ENCODE measurements around the gene TMEM244.

DNA sequence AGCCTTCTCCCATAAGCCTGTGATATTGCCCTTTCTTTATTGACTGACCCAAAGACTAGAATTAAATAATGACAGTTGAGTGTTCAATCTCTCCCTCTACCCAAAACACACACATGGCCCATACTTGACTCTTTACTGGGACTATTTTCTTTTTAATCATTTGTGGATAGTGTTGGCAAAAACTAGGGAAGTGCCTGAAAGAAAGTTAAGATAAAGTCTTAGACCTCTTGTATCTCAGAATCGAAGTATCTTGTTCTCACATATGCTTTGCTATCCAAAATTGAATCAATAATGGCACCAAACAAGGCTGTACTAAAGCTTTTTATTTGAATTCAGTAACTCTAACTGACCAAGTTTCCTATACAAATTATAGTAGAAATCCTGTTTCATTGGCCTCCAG lies 19.0 kb downstream of the TMEM244 start:
- TF ChIP-seq, protein P1, sequence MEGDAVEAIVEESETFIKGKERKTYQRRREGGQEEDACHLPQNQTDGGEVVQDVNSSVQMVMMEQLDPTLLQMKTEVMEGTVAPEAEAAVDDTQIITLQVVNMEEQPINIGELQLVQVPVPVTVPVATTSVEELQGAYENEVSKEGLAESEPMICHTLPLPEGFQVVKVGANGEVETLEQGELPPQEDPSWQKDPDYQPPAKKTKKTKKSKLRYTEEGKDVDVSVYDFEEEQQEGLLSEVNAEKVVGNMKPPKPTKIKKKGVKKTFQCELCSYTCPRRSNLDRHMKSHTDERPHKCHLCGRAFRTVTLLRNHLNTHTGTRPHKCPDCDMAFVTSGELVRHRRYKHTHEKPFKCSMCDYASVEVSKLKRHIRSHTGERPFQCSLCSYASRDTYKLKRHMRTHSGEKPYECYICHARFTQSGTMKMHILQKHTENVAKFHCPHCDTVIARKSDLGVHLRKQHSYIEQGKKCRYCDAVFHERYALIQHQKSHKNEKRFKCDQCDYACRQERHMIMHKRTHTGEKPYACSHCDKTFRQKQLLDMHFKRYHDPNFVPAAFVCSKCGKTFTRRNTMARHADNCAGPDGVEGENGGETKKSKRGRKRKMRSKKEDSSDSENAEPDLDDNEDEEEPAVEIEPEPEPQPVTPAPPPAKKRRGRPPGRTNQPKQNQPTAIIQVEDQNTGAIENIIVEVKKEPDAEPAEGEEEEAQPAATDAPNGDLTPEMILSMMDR (IDR thresholded peaks at IDR 0.05) = no peak
- TF ChIP-seq POLR2AphosphoS5 (IDR thresholded peaks at IDR 0.05) (no peak), POLR2A (IDR thresholded peaks at IDR 0.05) (no peak)

All from stomach (tissue), 4 donors.